KMS-11 (cell line): Measurements from ENCODE around the gene SIGLEC9.

ENCODE experiments used
- H2AFZ ChIP-seq: fragments of 200-600 bp; sonication (generic); 2 replicates; pipeline ENCODE4 v1.6.1; 2016; ENCODE audit warnings: antibody characterized with exemption, mixed run types, low read depth
- H3K27ac ChIP-seq: fragments of 200-600 bp; sonication (generic); 2 replicates; pipeline ENCODE4 v1.6.1; 2016; ENCODE audit warnings: mild to moderate bottlenecking, mixed run types
- H3K27me3 ChIP-seq: fragments of 200-600 bp; sonication (generic); 2 replicates; pipeline ENCODE4 v1.6.1; 2017; ENCODE audit warnings: mild to moderate bottlenecking, low read depth, mixed run types, moderate library complexity; ENCODE audit not compliant: insufficient read depth
- H3K36me3 ChIP-seq: fragments of 200-600 bp; sonication (generic); 2 replicates; pipeline ENCODE4 v1.6.1; 2017; ENCODE audit warnings: mild to moderate bottlenecking, mixed run types; ENCODE audit not compliant: insufficient read depth
- H3K4me1 ChIP-seq: fragments of 200-600 bp; sonication (generic); 2 replicates; pipeline ENCODE4 v1.6.1; 2016; ENCODE audit warnings: mild to moderate bottlenecking, low read depth, mixed run types; ENCODE audit not compliant: poor library complexity, severe bottlenecking
- H3K4me2 ChIP-seq: fragments of 200-600 bp; sonication (generic); 2 replicates; pipeline ENCODE4 v1.7.0; 2016; ENCODE audit warnings: mild to moderate bottlenecking, mixed run types
- H3K4me3 ChIP-seq: fragments of 200-600 bp; sonication (generic); IDR thresholded peaks from 2 replicates; pipeline ENCODE4 v1.6.1; 2017; ENCODE audit warnings: low read depth, low read length, mixed read lengths; ENCODE audit not compliant: insufficient read depth
- H3K79me2 ChIP-seq: fragments of 200-600 bp; sonication (generic); 2 replicates; pipeline ENCODE4 v1.6.1; 2016; ENCODE audit warnings: low read depth, mixed run types; ENCODE audit not compliant: insufficient read depth
- H3K9ac ChIP-seq: fragments of 200-600 bp; sonication (generic); 2 replicates; pipeline ENCODE4 v1.6.1; 2016; ENCODE audit warnings: mild to moderate bottlenecking, mixed run types
- H4K20me1 ChIP-seq: fragments of 200-600 bp; sonication (generic); 2 replicates; pipeline ENCODE4 v1.6.1; 2016; ENCODE audit warnings: mild to moderate bottlenecking, mixed run types; ENCODE audit not compliant: insufficient read depth
- TF ChIP-seq, protein P1 (sequence below): fragments of 200-600 bp; sonication (generic); conservative IDR thresholded peaks from 2 replicates; pipeline ENCODE4 v1.6.1; 2017; ENCODE audit warnings: low read depth, mild to moderate bottlenecking, antibody characterized with exemption, low read length, moderate library complexity, mixed read lengths

SIGLEC9 gene

DNA sequence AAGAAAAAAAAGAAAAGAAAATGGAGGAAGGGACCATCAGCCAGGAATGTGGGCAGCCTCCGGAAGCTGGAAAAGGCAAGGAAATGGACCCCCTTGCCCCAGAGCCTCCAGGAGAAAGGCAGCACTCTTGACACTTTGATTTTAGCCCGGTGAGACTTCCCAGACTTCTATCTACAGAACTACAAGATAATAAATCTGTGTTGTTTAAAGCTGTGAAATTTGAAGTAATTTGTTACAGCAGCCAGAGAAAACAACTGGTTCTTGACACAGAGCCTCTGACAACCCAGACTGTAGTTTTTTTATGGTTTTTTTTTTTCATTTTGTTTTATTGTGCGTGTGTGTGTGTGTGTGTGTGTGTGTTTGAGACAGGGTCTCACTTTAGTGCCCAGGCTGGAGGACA is 24.1 kb upstream of the SIGLEC9 start:
- Histone ChIP-seq H3K4me2 (no peak overlapping the region), H3K27me3 (no peaks in the 10 kb centered on the region), H3K4me3 (no peak overlapping the region), H3K27ac (no peak overlapping the region), H4K20me1 (no peaks in the 10 kb centered on the region), H2AFZ (no peak overlapping the region), H3K36me3 (no peaks in the 10 kb centered on the region; the same call in 1 of the 2 replicates), H3K9ac (no peak overlapping the region), H3K79me2 (no peaks in the 10 kb centered on the region), H3K4me1 (no peaks in the 10 kb centered on the region)
- TF ChIP-seq, protein P1, sequence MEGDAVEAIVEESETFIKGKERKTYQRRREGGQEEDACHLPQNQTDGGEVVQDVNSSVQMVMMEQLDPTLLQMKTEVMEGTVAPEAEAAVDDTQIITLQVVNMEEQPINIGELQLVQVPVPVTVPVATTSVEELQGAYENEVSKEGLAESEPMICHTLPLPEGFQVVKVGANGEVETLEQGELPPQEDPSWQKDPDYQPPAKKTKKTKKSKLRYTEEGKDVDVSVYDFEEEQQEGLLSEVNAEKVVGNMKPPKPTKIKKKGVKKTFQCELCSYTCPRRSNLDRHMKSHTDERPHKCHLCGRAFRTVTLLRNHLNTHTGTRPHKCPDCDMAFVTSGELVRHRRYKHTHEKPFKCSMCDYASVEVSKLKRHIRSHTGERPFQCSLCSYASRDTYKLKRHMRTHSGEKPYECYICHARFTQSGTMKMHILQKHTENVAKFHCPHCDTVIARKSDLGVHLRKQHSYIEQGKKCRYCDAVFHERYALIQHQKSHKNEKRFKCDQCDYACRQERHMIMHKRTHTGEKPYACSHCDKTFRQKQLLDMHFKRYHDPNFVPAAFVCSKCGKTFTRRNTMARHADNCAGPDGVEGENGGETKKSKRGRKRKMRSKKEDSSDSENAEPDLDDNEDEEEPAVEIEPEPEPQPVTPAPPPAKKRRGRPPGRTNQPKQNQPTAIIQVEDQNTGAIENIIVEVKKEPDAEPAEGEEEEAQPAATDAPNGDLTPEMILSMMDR = no peak

DNA sequence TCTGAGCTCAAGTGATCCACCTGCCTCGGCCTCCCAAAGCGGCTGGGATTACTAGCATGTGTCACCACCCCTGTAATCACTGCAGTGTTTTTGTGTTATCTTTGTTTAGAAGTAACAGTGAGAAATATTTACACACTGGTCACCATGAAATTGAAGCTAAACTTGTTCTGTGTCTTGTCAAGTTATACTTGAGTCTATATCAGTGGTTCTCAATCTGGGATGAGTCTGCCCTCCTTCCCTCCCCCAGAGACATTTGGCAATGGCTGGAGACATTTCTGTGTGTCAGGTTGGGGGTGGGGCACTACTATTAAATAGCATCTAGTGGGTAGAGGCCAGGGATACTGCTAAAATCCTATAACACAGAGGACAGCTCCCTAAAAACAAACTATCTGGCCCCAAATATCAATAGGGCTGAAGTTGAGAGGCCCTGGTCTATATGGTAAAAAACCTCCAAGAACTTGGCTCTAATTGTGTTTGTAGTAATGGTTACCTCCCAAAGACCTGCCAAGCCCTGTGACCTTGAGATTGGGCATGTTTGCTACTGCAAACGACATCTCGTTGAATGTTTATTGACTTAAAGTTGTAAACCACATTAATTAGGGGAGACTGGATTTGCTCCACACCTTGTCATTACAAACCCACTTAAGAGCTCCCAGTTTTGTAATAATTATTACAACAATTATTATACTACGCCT is 23.4 kb upstream of the SIGLEC9 start:
- Histone ChIP-seq H3K27me3 (no peaks in the 10 kb centered on the region), H3K9ac (no peak overlapping the region), H3K36me3 (no peaks in the 10 kb centered on the region; the same call in 1 of the 2 replicates), H4K20me1 (no peaks in the 10 kb centered on the region), H3K79me2 (no peaks in the 10 kb centered on the region), H3K4me2 (no peak overlapping the region), H3K4me3 (no peak overlapping the region), H3K27ac (no peak overlapping the region), H2AFZ (no peak overlapping the region), H3K4me1 (no peaks in the 10 kb centered on the region)
- TF ChIP-seq, protein P1 = no peak

DNA sequence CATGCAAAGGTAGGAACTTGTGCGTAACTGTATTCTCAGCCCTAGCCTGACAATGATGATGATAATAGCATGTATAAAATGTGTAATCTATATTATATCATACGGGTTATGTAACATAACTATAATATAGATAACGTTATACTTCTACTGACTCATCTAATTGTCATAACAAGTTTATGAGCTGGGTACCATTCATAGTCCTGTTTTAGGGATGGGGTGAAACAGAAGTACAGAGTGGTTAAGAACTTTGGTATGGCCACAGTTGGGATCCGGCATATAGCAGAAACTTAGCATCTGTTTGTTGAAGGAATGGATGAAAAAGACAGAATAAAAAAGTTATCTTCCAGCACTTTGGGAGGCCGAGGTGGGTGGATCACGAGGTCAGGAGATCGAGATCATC is 21.7 kb upstream of the SIGLEC9 start:
- Histone ChIP-seq H3K27ac (no peak overlapping the region), H3K4me2 (no peak overlapping the region), H3K9ac (no peak overlapping the region), H2AFZ (no peak overlapping the region), H3K79me2 (peaks cover 13% of the 10 kb centered on the region), H4K20me1 (no peaks in the 10 kb centered on the region), H3K36me3 (no peaks in the 10 kb centered on the region; the same call in 1 of the 2 replicates), H3K4me3 (no peak overlapping the region), H3K4me1 (peaks cover 5% of the 10 kb centered on the region), H3K27me3 (no peaks in the 10 kb centered on the region)
- TF ChIP-seq, protein P1 = no peak

DNA sequence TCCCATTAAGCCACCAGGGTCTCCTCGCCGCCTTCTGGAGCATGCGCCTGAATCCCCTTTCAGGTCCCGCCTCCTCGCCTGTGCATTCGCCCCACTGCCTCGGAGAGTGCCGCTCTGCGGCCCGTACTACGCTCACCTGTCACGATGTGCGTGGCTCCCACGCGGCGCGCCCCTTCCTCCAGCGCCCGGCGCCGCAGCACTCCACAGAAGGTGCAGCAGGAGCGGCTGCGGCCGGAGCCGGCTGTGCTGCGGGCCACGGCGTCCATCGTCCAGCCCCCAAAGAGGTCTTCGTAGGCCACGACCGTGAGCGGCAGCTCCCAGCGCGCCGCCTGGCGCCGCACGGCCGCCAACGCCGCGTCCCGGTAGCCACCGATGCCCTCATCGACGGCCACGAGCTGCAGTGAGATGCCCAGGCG is 20.8 kb upstream of the SIGLEC9 start:
- Histone ChIP-seq H2AFZ (no peak overlapping the region), H3K36me3 (no peaks in the 10 kb centered on the region; the same call in 1 of the 2 replicates), H4K20me1 (no peaks in the 10 kb centered on the region), H3K4me2 (no peak overlapping the region), H3K9ac (no peak overlapping the region), H3K27me3 (no peaks in the 10 kb centered on the region), H3K27ac (no peak overlapping the region), H3K79me2 (peaks cover 13% of the 10 kb centered on the region), H3K4me1 (peaks cover 7% of the 10 kb centered on the region), H3K4me3 (no peak overlapping the region)
- TF ChIP-seq, protein P1 = no peak
